Suprapubic skin (tissue), 4 donors: ENCODE results near the gene CD36.

Experiments
- CTCF ChIP-seq, 2 donors: fragments of 200-600 bp in 1 of 2; fragments of 450-650 bp in 1 of 2; sonication (generic) in 1 of 2; IDR thresholded peaks; one replicate each; pipeline ENCODE4 v1.5.1; 2016 to 2019; ENCODE audit warnings: antibody characterized with exemption in 2 of 2, mild to moderate bottlenecking in 1 of 2, moderate library complexity in 1 of 2
- EP300 ChIP-seq: sonication (generic); formaldehyde crosslinking; IDR thresholded peaks from one replicate; pipeline ENCODE4 v1.6.1; 2017; ENCODE audit warnings: antibody characterized with exemption
- POLR2A ChIP-seq, 2 donors: fragments of 450-650 bp; IDR thresholded peaks; one replicate each; pipeline ENCODE4 v1.6.1; 2017; ENCODE audit warnings: antibody characterized with exemption in 2 of 2, mild to moderate bottlenecking in 2 of 2, moderate library complexity in 2 of 2
- POLR2AphosphoS5 ChIP-seq, 3 donors: sonication (generic); formaldehyde crosslinking; IDR thresholded peaks; one replicate each; pipeline ENCODE4 v1.6.1; 2017; ENCODE audit warnings: antibody characterized with exemption in 3 of 3

DNA sequence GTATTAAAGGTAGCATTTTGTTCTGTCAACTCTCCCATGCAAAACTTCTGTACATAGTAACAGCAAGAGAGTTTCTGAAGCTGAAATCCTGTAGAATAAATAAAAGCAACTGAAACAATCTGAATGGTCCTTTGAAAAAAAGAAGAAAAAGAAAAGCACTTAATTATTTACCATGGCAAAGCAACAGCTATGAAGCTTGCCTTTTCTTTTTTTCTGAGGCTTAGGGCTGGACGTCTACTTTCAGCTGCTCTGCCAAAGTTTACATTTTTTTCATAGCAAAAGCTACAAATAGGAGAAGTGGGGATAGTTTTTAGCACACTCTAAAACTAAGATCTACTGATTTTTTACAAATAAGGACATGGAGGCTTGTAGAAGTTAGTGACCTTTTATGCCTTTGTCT is 31.3 kb upstream of the CD36 start:
- TF ChIP-seq CTCF (IDR thresholded peaks at IDR 0.05) (no peak), POLR2A (IDR thresholded peaks at IDR 0.05) (no peak), POLR2AphosphoS5 (IDR thresholded peaks at IDR 0.05) (no peak), EP300 (no peak)
